Fibroblast of lung (primary cell): ENCODE data around the gene ZMAT2. TPM values are rescaled to one million over a fixed set of nuclear protein-coding genes. Genes with fewer than 3 reads are reported as not detected.
A peak's percentile ranks its signal among the peaks of the same experiment; 100 is the strongest.
"Not testable (repeated sequence)": the region's sequence is repeated elsewhere in the genome, so short reads cannot be mapped to it uniquely, and the experiment has no call there.

Experiments used
- DNase-seq, 2 donors: peaks; one replicate each; pipeline versions ENCODE4 v3.0.0 to v3.0.0-alpha.2; 2010; ENCODE audit warnings: low read depth in 2 of 2
- H2AFZ ChIP-seq: 2 replicates; pipeline ENCODE4 v1.5.1; 2012; ENCODE audit warnings: low read length, control low read depth, inconsistent platforms
- H3K27ac ChIP-seq: 2 replicates; pipeline ENCODE4 v1.5.1; 2011; ENCODE audit warnings: low read length, control low read depth; ENCODE audit not compliant: insufficient read depth
- H3K27me3 ChIP-seq: 2 replicates; pipeline ENCODE4 v1.5.1; 2011; ENCODE audit warnings: mild to moderate bottlenecking, low read length; ENCODE audit not compliant: control insufficient read depth, insufficient read depth
- H3K36me3 ChIP-seq: 2 replicates; pipeline ENCODE4 v1.5.1; 2011; ENCODE audit warnings: low read length; ENCODE audit not compliant: control insufficient read depth, insufficient read depth
- H3K4me1 ChIP-seq: 2 replicates; pipeline ENCODE4 v1.5.1; 2011; ENCODE audit warnings: low read length; ENCODE audit not compliant: control insufficient read depth, insufficient read depth; ENCODE audit errors: extremely low read depth
- H3K4me2 ChIP-seq: 2 replicates; pipeline ENCODE4 v1.5.1; 2011; ENCODE audit warnings: low read length, control low read depth; ENCODE audit not compliant: insufficient read depth; ENCODE audit errors: extremely low read depth
- H3K4me3 ChIP-seq, 4 experiments: fragments of 200-600 bp in 1 of 4; sonication (generic) in 1 of 4; replicated peaks in 1 of 4; 2 replicates each; pipeline ENCODE4 v1.5.1; 2011 to 2016; ENCODE audit warnings: low read length in 4 of 4, low read depth in 3 of 4, mild to moderate bottlenecking in 3 of 4, control low read depth in 2 of 4, inconsistent platforms in 1 of 4, mixed read lengths in 1 of 4; ENCODE audit not compliant: insufficient read depth in 1 of 4; ENCODE audit errors: control extremely low read depth in 1 of 4
- H3K79me2 ChIP-seq: 2 replicates; pipeline ENCODE4 v1.5.1; 2012; ENCODE audit warnings: mild to moderate bottlenecking, low read length, inconsistent platforms; ENCODE audit not compliant: control insufficient read depth, insufficient read depth
- H3K9ac ChIP-seq: 2 replicates; pipeline ENCODE4 v1.5.1; 2011; ENCODE audit warnings: mild to moderate bottlenecking, low read length, control low read depth; ENCODE audit not compliant: insufficient read depth
- H3K9me3 ChIP-seq: 2 replicates; pipeline ENCODE4 v1.5.1; 2012; ENCODE audit warnings: low read depth, low read length; ENCODE audit not compliant: control insufficient read depth, insufficient read depth
- H4K20me1 ChIP-seq: 2 replicates; pipeline ENCODE4 v1.5.1; 2011; ENCODE audit warnings: low read length; ENCODE audit not compliant: control insufficient read depth, insufficient read depth; ENCODE audit errors: extremely low read depth
- EZH2 ChIP-seq: IDR thresholded peaks from 2 replicates; pipeline ENCODE4 v1.5.1; 2012; ENCODE audit warnings: low read length, control low read depth, mild to moderate bottlenecking; ENCODE audit errors: missing control alignments
- polyA plus RNA-seq, 2 donors: library from polyadenylated mRNA; depleted of rRNA in 1 of 2; stranded (reverse) in 1 of 2; unstranded in 1 of 2; fragments of >200 nt; gene quantifications; 2 replicates each; pipeline ENCODE4 v1.2.1, GENCODE V29; 2011 to 2012; ENCODE audit warnings: missing spikeins in 1 of 2
- total RNA-seq: library from RNA; depleted of rRNA; stranded (reverse); fragments of >200 nt; gene quantifications from 2 replicates; pipeline ENCODE4 v1.2.1, GENCODE V29; 2014
- TF ChIP-seq, protein P1 (sequence below), 2 donors: IDR thresholded peaks in 1 of 2; conservative IDR thresholded peaks in 1 of 2; 1 replicate in 1 of 2; 2 replicates in 1 of 2; pipeline ENCODE4 v1.5.1; 2011 to 2012; ENCODE audit warnings: low read length in 2 of 2, control low read depth in 1 of 2, inconsistent platforms in 1 of 2, low read depth in 1 of 2, mild to moderate bottlenecking in 1 of 2

ZMAT2 gene
- total and polyA plus RNA-seq, 2 donors (not counting 1 experiment from before 2014, with no cell fraction given), result 69.4 to 85.6 TPM

DNA sequence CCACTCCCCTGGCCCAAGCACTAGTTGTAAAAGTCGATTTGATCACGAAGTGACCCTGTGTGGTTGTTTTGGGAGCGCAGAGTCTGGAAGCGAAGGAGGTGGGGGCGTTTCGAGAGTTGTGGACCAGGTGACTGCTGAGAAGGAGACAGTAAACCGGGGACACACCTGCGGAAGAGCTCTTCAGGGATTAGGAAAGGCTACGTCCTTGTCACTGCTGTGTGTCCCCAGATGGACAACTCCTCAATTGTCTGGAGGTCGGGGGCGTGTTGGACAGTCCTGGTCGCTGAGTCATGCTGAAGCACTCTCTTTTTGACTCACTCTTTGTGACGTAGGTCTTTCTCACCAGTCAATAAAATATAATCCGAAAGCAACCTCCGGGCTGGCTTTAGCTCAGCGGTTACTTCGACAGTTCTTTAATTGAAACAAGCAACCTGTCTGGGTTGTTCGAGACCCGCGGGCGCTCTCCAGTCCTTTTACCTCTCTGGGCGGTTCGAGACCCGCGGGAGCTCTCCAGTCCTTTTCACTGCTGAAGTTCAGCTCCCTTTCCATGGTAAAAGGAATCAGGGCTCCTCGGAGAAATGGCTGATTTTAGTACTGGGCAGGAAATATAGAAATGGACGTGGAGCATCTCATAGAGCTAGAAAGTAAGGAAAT lies 10.8 kb downstream of the ZMAT2 start:
- H3K4me1 ChIP-seq, result no peaks in the 10 kb centered on the region
- peak overlapping the region; percentile 76 for H3K27ac ChIP-seq
- peak overlapping the region; percentile 49 to 82 (median 64) for H3K4me3 ChIP-seq
- H3K4me2 ChIP-seq, result peak overlapping the region; percentile 82
- H4K20me1 ChIP-seq, result no peaks in the 10 kb centered on the region
- H3K36me3 ChIP-seq, result no peaks in the 10 kb centered on the region
- H3K79me2 ChIP-seq, result no peaks in the 10 kb centered on the region
- peak overlapping the region; percentile 37 for H3K9ac ChIP-seq
- peak; percentile 95 to 97 for DNase-seq
- peak overlapping the region; percentile 92 for H2AFZ ChIP-seq
- TF ChIP-seq EZH2, result no peak
- TF ChIP-seq, protein P1, sequence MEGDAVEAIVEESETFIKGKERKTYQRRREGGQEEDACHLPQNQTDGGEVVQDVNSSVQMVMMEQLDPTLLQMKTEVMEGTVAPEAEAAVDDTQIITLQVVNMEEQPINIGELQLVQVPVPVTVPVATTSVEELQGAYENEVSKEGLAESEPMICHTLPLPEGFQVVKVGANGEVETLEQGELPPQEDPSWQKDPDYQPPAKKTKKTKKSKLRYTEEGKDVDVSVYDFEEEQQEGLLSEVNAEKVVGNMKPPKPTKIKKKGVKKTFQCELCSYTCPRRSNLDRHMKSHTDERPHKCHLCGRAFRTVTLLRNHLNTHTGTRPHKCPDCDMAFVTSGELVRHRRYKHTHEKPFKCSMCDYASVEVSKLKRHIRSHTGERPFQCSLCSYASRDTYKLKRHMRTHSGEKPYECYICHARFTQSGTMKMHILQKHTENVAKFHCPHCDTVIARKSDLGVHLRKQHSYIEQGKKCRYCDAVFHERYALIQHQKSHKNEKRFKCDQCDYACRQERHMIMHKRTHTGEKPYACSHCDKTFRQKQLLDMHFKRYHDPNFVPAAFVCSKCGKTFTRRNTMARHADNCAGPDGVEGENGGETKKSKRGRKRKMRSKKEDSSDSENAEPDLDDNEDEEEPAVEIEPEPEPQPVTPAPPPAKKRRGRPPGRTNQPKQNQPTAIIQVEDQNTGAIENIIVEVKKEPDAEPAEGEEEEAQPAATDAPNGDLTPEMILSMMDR (conservative IDR thresholded peaks at IDR 0.05 in 1 of 2, IDR thresholded peaks at IDR 0.05 in 1 of 2; ENCODE audit: low read depth in 1 of 2, low read length in 2 of 2), result no peak
- no peaks in the 10 kb centered on the region for H3K9me3 ChIP-seq
- H3K27me3 ChIP-seq, result no peaks in the 10 kb centered on the region

DNA sequence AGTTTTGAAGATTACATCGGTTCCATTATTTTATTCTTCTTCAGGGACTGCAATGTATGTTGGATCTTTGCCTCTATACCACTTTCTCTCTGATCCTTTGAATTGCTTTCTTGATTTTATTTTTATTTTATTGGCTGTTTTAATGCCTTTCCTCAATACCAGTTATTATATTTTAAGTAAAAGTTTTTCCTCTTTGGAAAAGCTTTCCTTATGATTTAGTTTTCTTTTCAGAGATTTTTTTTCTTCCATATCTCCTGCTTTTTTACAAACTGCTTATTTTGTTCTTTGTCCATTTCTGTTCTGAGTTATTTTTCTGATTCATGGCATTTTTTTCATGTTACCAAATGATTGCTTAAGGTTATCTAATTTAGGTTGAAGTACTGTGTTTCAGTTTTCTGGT lies 11.5 kb downstream of the ZMAT2 start:
- H3K27ac ChIP-seq, result no peak overlapping the region
- no peaks in the 10 kb centered on the region for H3K4me1 ChIP-seq
- peak overlapping the region in 1 of 4 experiments; percentile 82 for H3K4me3 ChIP-seq
- no peaks in the 10 kb centered on the region for H4K20me1 ChIP-seq
- no peak overlapping the region for H2AFZ ChIP-seq
- H3K4me2 ChIP-seq, result no peak overlapping the region
- H3K27me3 ChIP-seq, result no peaks in the 10 kb centered on the region
- TF ChIP-seq, protein P1 (conservative IDR thresholded peaks at IDR 0.05 in 1 of 2, IDR thresholded peaks at IDR 0.05 in 1 of 2; ENCODE audit: low read depth in 1 of 2, low read length in 2 of 2), result no peak
- no peak for TF ChIP-seq EZH2
- DNase-seq, result no peak
- H3K9ac ChIP-seq, result no peak overlapping the region
- no peaks in the 10 kb centered on the region for H3K36me3 ChIP-seq
- no peaks in the 10 kb centered on the region for H3K9me3 ChIP-seq
- H3K79me2 ChIP-seq, result no peaks in the 10 kb centered on the region

DNA sequence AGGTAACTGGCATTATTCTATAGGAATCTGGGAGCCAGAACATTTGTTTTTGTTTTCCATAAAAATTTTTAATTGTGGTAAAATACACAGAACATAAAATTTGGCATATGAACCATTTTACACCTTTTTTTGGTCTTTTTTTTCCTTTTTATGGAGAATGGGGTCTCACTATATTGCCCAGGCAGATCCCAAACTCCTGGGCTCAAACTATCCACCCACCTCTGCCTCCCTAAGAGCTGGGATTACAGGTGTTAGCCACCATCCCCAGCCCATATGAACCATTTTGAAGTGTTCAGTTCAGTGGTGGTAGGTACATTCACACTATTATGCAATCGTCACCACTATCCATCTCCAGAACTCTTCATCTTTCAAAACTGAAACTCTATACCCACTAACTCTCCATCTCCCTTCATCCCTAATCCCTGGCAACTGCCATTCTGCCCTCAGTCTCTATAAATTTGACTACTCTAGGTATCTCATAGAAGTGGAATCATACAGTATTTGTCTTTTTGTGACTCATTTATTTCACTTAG lies 13.4 kb downstream of the ZMAT2 start:
- H3K27me3 ChIP-seq, result no peaks in the 10 kb centered on the region
- H3K9me3 ChIP-seq, result no peaks in the 10 kb centered on the region
- no peak overlapping the region for H3K27ac ChIP-seq
- no peak overlapping the region for H3K4me2 ChIP-seq
- no peaks in the 10 kb centered on the region for H3K79me2 ChIP-seq
- no peaks in the 10 kb centered on the region for H3K4me1 ChIP-seq
- no peak overlapping the region for H3K9ac ChIP-seq
- no peak overlapping the region for H2AFZ ChIP-seq
- H3K36me3 ChIP-seq, result no peaks in the 10 kb centered on the region
- DNase-seq, result no peak
- no peak overlapping the region for H3K4me3 ChIP-seq
- no peaks in the 10 kb centered on the region for H4K20me1 ChIP-seq
- TF ChIP-seq EZH2, result no peak
- TF ChIP-seq, protein P1 (conservative IDR thresholded peaks at IDR 0.05 in 1 of 2, IDR thresholded peaks at IDR 0.05 in 1 of 2; ENCODE audit: low read depth in 1 of 2, low read length in 2 of 2), result no peak

DNA sequence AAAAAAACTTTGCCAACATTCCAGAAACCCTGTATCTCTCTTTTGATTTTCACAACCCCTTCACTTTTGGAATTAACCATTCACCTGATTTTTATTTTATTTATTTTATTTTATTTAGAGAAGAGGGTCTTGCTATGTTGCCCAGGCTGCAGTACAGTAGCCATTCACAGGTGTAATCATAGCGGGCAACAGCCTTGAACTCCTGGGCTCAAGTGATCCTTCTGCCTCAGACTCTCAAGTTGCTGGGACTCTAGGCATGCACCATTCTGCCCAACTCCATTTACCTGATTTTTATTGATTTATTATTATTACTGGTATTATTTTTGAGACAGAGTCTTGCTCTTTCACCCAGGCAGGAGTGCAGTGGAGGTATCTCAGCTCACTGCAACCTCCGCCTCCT lies 16.0 kb downstream of the ZMAT2 start:
- H3K36me3 ChIP-seq, H3K4me1 ChIP-seq, H3K4me2 ChIP-seq, H3K27me3 ChIP-seq, DNase-seq, H3K9ac ChIP-seq, H3K79me2 ChIP-seq, H3K9me3 ChIP-seq, H4K20me1 ChIP-seq, H3K27ac ChIP-seq, H2AFZ ChIP-seq, H3K4me3 ChIP-seq: not testable (repeated sequence)
